Smooth muscle cell (in vitro differentiated cells): Measurements from ENCODE around the gene TRMT61A. TPM values are rescaled to one million over a fixed set of nuclear protein-coding genes. Genes with fewer than 3 reads are reported as not detected.

Experiments used
- DNase-seq: peaks from one replicate; lab custom pipeline; 2025; ENCODE audit not compliant: unreplicated experiment; lab: John Stamatoyannopoulos, UW
- H2AFZ ChIP-seq: fragments of 200-600 bp; sonication (generic); 2 replicates; pipeline ENCODE4 v1.6.0; 2016; ENCODE audit warnings: antibody characterized with exemption, low read depth, mild to moderate bottlenecking
- H3F3A ChIP-seq: fragments of 200-600 bp; sonication (generic); 2 replicates; pipeline ENCODE4 v1.6.0; 2017; ENCODE audit warnings: antibody characterized with exemption, low read depth
- H3K27ac ChIP-seq: fragments of 200-600 bp; sonication (generic); 2 replicates; pipeline ENCODE4 v1.5.1; 2016; ENCODE audit warnings: low read depth, mild to moderate bottlenecking
- H3K27me3 ChIP-seq: fragments of 200-600 bp; sonication (generic); 2 replicates; pipeline ENCODE4 v1.6.1; 2016; ENCODE audit warnings: low read depth, mild to moderate bottlenecking
- H3K36me3 ChIP-seq: fragments of 200-600 bp; sonication (generic); 2 replicates; pipeline ENCODE4 v1.5.1; 2016; ENCODE audit warnings: low read depth
- H3K4me1 ChIP-seq: fragments of 200-600 bp; sonication (generic); 2 replicates; pipeline ENCODE4 v1.5.1; 2016; ENCODE audit warnings: low read depth
- H3K4me2 ChIP-seq: fragments of 200-600 bp; sonication (generic); 2 replicates; pipeline ENCODE4 v1.6.0; 2016; ENCODE audit warnings: mild to moderate bottlenecking
- H3K4me3 ChIP-seq: fragments of 200-600 bp; sonication (generic); 2 replicates; pipeline ENCODE4 v1.5.1; 2016; ENCODE audit warnings: mild to moderate bottlenecking
- H3K79me2 ChIP-seq: fragments of 200-600 bp; sonication (generic); 2 replicates; pipeline ENCODE4 v1.6.0; 2016; ENCODE audit warnings: low read depth, mild to moderate bottlenecking
- H3K9ac ChIP-seq: fragments of 200-600 bp; sonication (generic); 2 replicates; pipeline ENCODE4 v1.6.0; 2016; ENCODE audit warnings: low read depth
- H3K9me3 ChIP-seq: fragments of 200-600 bp; sonication (generic); replicated peaks from 2 replicates; pipeline ENCODE4 v1.5.1; 2016; ENCODE audit warnings: low read depth
- H4K20me1 ChIP-seq: fragments of 200-600 bp; sonication (generic); 2 replicates; pipeline ENCODE4 v1.6.0; 2016; ENCODE audit warnings: low read depth
- CTCF ChIP-seq: fragments of 200-600 bp; sonication (generic); IDR thresholded peaks from 2 replicates; pipeline ENCODE4 v1.5.1; 2017; ENCODE audit warnings: borderline replicate concordance, mild to moderate bottlenecking, antibody characterized with exemption; ENCODE audit not compliant: insufficient read depth, poor library complexity, severe bottlenecking
- WGBS: methylation state at CpG from one replicate; pipeline ENCODE4 v1.1.7; 2016; ENCODE audit warnings: low lambda C conversion rate; 5-methylcytosine and 5-hydroxymethylcytosine counted together
- polyA plus RNA-seq: library from polyadenylated mRNA; unstranded; fragments of >200 nt; fragmentation: Nextera tagmentation; extraction: Ambion mirVana; gene quantifications from 2 replicates; pipeline ENCODE4 v1.2.1, GENCODE V29; 2016
- total RNA-seq: library from RNA; depleted of rRNA; stranded (reverse); fragments of >200 nt; gene quantifications from 2 replicates; pipeline ENCODE4 v1.2.3, GENCODE V29; 2014

Gene TRMT61A
- total and polyA plus RNA-seq, 2 experiments from 2014 or later, result 3.7 to 6.7 TPM

GRCh38 chr14:103530831-103531230, 1.8 kb downstream of the TRMT61A start:
- 96% methylated on average over 11 of the region's 11 CpGs for WGBS

GRCh38 chr14:103531421-103532215, 2.6 kb downstream of the TRMT61A start:
- peaks cover 26% of the 10 kb centered on the region for H4K20me1 ChIP-seq
- no peak for DNase-seq
- no peak overlapping the region for H2AFZ ChIP-seq
- peaks cover 13% of the 10 kb centered on the region for H3K4me1 ChIP-seq
- no peak for TF ChIP-seq CTCF
- H3K4me3 ChIP-seq, result no peak overlapping the region
- H3K9me3 ChIP-seq, result no peaks in the 10 kb centered on the region
- no peaks in the 10 kb centered on the region for H3K27me3 ChIP-seq
- H3K79me2 ChIP-seq, result peaks cover 13% of the 10 kb centered on the region
- no peaks in the 10 kb centered on the region for H3F3A ChIP-seq
- no peak overlapping the region for H3K9ac ChIP-seq
- H3K27ac ChIP-seq, result no peak overlapping the region
- H3K4me2 ChIP-seq, result no peak overlapping the region
- WGBS, result 98% methylated on average over 8 of the region's 15 CpGs
- H3K36me3 ChIP-seq, result no peaks in the 10 kb centered on the region

More at GRCh38 chr14:103530831-103531230, 1.8 kb downstream of the TRMT61A start:
- Histone ChIP-seq H3K4me3 (no peak overlapping the region), H3K4me2 (no peak overlapping the region), H3K79me2 (peaks cover 13% of the 10 kb centered on the region), H3K4me1 (peaks cover 13% of the 10 kb centered on the region), H3K27ac (no peak overlapping the region), H2AFZ (no peak overlapping the region), H4K20me1 (peaks cover 26% of the 10 kb centered on the region), H3K9ac (no peak overlapping the region), H3K9me3 (no peaks in the 10 kb centered on the region), H3F3A (no peaks in the 10 kb centered on the region), H3K27me3 (no peaks in the 10 kb centered on the region), H3K36me3 (no peaks in the 10 kb centered on the region)
- no peak for DNase-seq
- no peak for TF ChIP-seq CTCF

- 93% methylated on average over 31 of the region's 32 CpGs for WGBS
- DNase-seq, result no peak
- Histone ChIP-seq H3K4me3 (no peak overlapping the region), H2AFZ (no peak overlapping the region), H3K4me2 (no peak overlapping the region), H3K27me3 (no peaks in the 10 kb centered on the region), H3K9ac (no peak overlapping the region), H3F3A (no peaks in the 10 kb centered on the region), H3K4me1 (peaks cover 13% of the 10 kb centered on the region), H3K9me3 (no peaks in the 10 kb centered on the region), H3K27ac (no peak overlapping the region), H3K36me3 (no peaks in the 10 kb centered on the region), H4K20me1 (peaks cover 26% of the 10 kb centered on the region), H3K79me2 (peaks cover 13% of the 10 kb centered on the region)
- TF ChIP-seq CTCF, result no peak
Measured at GRCh38 chr14:103532216-103533136, 3.5 kb downstream of the TRMT61A start.
